Inferior parietal cortex (tissue), 1 donor: Measurements from ENCODE around the gene ZCCHC14.
"Not testable (repeated sequence)": the region's sequence is repeated elsewhere in the genome, so short reads cannot be mapped to it uniquely, and the experiment has no call there.

Experiments used
- DNase-seq: peaks from one replicate; pipeline ENCODE4 v3.0.0-alpha.2; 2016; ENCODE audit errors: extremely low spot score

ZCCHC14 gene

DNA sequence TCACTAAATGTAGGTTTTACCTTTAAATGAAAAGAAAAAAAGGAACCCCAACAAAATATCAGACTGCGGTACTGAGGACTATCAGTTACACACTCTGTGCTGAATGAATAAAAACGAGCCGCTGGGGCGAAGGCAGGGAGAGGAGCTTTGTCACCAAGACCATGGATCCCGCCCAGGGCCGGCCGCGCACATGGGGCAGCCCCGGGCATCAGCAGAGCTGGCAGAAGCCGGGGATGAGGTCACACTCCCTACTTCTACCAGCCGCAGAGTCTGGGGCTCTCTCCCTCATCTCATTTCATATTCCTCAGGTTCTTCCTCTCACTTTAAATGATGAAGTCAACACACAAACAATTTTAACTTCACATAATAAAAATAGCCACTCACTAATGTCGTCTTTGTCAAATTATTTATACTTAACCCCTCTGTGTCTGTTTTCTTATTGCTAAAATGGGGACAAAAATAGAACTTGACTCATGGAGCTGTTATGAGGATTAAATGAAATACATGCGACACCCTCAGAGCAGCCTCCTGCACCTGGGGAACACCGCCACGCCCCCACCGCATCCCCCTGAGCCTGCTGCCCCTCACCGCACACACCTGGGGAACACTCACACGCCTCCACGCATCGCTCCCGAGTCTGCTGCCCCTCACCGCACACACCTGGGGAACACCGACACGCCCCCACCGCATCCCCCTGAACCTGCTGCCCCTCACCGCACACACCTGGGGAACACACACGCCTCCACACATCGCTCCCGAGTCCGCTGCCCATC, 15.4 kb downstream of the ZCCHC14 start:
- DNase-seq, result not testable (repeated sequence)

DNA sequence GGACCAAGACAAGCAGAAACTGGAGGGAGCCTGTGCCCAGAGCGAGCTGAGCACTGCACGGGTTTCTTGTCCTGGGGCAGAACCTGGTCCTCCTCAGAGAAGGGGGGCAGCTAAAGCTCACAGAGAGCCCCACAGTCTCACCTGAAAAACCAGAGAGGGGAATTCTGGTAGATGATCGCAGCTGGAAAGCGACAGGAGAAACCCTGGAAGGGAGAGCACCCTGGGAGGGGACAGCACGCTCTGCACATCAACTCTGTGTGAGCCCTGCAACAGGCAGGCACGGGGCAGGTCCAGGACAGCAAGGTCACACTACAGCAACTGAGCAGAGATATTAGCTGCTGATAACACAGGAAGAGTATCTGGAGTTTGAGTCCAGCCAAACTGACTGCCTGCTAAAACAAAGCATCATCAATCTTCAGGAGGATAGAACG, 18.2 kb downstream of the ZCCHC14 start:
- DNase-seq, result no peak

DNA sequence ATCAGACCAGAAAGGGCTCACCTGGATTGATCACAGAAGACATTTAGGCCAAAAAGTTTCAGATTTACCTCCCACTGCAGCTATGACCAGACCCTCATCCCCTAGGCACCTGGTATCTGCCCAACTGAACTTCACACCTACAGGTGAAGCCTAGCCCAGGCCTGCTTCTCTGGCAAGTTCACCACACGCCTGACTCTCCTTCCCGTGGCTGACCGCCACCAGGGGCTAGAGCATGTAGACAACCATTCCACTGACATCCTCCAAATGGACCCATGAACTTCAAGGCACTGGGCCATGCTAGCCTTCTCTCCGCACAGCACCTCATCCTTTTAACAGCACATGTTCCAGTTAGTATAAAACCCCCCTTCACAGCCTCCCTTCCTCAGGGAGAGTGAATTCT, 18.8 kb downstream of the ZCCHC14 start:
- no peak for DNase-seq

DNA sequence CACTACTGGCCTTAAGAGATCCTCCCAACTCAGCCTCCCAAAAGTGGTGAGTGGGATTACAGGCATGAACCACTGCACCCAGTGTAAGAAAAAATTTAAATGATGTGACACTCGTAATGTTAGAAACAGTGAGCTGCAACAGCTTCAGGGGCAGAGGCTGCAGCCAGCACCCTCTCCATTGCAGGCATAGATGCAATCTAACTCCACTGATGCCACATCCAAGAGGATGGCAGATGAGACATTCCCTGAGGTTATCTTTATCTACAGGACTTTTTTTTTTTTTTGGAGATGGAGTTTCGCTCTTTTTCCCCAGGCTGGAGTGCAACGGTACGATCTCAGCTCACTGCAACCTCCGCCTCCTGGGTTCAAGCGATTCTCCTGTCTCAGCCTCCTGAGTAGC, 19.9 kb downstream of the ZCCHC14 start:
- DNase-seq, result no peak

DNA sequence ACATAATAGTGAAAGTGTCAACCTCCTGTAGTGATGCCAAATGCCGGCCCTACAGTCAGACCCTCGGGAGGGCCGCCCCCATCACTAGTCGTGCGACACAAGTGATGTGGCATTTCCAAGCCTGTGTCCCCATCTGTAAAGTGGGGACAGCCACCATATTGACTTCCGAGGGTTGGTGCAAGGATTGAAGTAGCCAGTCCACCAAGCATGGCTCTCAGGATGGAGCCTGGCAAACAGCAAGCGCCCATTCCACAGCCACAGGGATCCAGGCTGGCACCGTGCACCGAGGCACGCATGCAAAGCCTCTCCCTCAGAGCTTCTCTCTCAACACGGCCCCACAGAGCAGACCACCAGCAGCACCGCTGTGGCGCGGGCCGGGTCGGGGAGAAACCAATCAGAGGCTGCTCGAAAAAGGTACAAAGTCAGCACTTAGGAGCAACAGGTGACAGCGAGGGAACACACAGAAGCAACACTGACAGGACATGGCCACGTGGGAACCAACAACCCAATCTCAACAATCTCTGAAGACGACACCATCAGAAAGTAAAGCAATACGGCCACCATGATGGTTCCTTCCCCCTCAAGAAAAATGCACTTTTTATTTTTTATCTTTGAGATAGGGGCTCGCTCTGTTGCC, 20.6 kb downstream of the ZCCHC14 start:
- DNase-seq, result no peak

DNA sequence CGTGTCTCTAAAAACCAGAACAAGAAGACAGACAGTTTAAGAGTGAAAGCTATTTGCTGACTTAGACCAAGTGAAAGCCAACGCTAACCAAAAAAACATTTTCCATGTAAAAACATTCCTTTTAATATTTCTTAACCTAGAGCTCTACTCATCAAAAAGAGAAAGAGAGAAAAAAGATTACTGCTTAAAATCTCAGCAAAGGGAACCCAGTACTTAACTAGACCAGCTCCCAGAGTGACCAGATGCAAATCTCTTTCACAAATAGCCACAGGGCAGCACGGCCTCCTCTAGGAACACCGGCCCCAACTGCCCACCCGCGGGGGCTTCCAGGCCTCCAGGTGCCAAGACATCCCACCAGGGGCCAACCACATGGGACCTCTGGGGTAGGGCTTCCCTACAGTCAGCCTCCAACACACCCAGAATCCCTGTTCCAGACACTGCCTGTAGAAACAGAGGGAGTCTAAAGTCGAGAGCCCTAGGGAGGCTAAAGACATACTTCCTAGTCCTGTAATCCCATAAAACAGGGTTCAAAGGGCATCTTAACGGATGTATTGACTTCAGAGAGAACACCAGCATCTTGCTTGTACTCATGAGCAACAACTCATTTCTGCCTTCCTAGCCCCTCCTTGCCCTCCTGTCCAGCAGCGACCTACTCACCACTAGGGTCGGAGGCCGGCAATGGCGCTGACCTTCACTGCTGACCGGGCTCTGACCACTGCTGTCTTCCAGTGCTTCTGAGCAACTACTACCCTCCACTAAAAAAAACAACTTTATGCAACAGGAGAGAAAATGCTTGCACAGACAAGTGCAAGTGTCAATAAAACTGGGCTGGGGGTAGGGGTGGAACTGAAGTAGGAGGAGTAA, 21.3 kb downstream of the ZCCHC14 start:
- DNase-seq, result no peak

DNA sequence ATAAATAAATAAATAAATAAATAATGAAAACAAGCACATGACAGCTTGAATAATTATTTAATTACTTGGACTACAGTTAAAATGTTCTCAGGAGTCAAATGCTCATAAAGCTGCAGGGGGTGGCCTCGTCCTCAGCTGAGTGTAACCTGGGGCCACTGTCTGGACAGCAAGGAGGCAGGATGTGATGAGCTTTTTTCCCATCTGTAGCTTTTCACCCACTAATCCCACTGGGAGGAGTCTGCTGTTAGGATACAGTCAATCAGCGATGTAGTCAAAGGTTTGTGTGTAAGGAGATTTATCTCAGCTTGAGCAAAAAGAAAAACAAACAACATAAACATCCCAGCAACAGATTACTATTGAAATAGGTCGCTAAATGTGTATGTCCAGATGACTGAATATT, 22.5 kb downstream of the ZCCHC14 start:
- no peak for DNase-seq

DNA sequence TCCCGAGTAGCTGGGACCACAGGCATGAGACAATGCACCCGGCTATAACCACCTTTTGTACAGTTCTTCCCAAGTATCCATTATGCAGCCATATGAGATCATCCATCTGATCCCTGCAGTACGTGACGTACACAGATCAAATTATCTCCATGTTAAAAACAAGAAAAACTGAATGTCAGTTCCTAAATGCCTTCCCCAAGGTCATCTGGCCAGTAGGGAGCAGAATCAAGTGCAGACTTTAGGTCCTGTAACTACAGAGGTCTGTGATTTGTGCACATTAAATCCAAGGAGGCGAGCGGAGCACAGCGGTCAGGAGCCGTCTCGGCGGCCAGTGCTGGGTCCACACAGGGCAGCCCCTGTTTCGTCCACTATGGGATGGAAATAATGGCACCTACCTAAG, 23.7 kb downstream of the ZCCHC14 start:
- no peak for DNase-seq

DNA sequence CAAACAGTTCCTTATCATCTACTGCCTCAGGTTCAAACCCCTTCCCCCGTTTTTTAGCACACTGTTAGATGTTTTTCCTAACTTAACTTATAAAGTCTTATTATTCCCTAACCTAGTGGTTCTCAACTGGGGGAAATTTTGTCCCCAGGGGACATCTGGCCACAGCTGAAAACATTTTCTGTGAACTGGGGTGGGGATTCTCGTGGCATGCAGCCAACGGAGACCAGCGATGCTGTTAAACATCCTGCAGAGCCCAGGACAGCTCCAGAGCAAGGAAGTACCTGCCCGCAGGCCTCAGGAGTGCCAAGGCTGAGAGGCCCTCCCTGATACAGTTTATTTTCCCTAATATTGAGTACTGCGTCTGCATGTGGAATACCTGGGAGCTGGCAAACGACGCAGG, 24.3 kb downstream of the ZCCHC14 start:
- no peak for DNase-seq

DNA sequence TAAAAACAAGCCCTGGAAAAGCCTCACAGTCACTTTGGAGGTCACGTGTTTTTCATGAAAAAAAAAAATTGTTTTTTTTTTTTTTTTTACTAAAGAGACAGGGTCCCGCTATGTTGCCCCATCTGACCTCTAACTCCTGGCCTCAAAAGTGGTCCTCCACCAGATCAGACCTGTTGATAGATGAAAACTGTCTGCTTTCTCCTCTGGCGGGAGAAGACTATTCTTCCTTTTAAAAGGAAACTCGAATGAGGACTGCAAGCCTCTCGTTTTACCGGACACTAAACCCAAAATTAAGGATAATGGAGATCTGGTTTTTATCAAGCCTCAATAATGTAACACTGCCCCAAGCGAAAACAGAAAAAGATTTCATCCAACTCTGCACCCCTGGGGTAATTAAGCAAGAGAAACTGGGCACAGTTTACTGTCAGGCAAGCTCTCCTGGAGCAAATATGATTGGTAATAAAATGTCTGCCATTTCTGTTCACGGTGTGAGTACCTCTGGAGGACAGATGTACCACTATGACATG, 25.8 kb downstream of the ZCCHC14 start:
- DNase-seq, result no peak

DNA sequence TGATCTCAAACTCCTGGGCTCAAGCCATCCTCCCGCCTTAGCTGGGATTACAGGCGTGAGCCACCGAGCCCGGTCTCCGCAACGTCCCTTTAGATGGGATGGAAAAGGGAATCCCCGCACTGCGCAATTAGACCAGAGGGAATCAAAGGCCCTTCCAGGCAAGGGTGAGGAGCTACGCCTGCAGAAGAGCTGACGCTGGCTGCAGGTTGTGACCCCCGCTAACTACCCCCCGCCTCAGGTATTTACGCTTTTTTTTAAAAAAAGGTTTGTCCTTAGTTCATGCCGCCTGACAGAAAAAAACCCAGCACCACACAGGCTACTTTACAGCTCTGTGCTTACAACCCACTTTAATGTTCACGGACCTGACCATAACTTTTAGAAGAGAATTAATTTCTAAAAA, 26.9 kb downstream of the ZCCHC14 start:
- DNase-seq, result no peak

DNA sequence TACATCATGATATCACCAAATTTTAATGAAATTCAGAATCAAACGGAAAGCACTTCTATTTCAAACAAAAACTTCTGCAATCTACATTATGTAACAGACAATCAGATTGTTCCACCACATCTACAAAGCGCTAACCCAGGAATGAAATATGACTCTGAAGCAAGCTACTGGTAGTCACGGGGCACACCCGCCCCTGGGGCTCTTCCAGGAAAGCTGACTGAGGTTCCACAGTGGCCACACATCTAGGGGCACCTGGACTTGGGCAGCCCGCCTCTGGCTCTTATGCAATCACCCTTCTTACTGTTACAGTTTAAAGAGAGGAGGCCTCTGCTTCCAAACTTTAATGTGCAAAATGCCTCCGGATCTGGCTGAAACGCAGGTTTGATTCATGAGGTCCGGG, 27.5 kb downstream of the ZCCHC14 start:
- no peak for DNase-seq

DNA sequence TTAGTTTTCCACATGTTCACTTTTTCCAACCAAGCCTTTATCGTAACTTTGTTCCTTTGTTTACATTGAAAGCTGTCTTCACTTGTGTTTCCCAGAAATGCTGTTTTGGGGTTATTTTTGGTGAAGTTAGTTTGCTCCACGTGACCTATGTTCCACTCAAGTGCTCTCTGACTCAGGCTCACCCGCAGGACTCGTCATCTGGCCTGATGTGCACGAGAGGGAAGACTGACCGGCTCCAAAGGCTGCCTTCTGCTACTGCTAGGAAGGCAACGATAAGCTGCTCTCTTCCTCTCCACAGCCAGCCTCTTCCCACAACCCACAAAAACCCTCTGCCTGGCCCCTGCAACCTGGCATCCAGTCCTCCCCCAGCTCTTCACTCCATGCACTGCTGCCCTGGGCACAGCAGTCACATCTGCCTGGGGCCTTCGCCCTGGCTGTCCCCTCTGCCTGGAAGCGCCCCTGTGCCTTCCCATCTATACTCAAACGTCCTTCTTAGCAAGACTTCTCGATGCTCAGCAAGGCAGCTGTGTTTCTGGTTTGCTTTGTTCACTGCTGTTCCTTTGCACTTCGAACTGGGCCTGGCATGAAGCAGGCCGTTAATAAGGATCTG, 28.0 kb downstream of the ZCCHC14 start:
- DNase-seq, result peak; percentile 43

DNA sequence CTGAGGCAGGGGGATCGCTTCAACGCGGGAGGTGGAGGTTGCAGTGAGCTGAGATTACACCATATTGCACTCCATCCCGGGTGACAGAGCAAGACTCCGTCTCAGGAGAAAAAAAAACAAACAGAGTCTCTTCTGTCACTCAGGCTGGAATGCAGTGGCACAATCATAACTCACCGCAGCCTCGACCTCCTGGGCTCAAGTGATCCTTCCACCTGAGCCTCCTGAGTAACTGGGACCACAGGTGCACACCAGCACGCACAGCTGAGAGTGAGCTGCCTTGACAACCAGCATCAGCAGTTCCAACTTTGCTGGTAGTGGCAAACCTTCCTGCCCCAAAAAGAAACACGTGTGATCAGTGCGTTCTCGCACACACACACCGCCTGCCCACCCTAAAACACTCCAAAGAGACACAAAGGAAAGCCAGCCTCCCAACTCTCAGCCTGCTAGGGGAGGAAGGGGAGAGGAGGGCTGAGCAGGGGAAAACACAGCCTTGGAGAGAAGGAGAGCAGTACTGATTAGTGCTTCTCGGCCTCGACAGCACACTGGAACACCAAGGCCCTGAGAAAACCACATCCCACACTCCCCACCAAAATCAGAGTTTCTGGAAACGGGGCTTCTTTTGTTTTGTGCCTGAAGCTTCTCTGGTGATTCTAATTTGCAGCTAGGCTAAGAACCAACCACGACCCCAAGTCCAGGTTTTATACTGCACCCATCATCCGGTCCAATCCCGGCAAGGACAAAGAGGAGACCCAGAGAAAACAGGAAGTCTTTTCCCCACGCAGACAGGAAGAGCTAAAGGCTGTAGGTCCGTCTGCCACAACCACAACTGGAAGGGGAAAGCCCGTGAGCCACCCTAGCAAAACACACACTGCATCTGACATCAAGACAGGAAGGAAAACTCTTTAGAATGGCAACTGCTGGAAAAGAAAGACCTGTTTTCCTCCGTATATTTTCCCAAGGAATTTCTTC, 28.8 kb downstream of the ZCCHC14 start:
- no peak for DNase-seq

DNA sequence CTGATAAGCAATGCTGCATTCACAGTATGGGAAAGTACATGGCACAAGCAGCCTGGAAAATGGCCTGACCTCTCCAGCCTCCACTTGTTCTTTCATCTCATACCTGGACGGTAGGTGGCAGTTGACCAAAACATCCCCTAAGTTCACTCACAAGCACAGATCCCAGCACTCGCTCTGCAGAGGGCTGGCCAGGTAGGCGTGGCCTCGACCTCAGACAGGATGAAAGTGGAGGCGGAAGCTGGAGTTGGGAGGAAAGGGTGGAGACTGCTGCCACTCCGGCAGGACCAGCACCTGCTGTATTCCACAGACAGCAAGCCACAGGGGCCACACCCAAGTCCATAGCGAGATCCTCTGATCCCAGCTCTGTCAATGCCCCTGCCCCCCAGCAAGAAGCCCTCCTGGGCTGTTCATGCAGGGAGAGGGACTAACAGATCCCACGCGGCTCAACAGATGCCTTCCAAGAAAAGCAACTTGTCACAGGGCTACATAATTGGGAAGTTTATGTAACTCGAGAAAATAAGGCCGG, 31.3 kb downstream of the ZCCHC14 start:
- no peak for DNase-seq

DNA sequence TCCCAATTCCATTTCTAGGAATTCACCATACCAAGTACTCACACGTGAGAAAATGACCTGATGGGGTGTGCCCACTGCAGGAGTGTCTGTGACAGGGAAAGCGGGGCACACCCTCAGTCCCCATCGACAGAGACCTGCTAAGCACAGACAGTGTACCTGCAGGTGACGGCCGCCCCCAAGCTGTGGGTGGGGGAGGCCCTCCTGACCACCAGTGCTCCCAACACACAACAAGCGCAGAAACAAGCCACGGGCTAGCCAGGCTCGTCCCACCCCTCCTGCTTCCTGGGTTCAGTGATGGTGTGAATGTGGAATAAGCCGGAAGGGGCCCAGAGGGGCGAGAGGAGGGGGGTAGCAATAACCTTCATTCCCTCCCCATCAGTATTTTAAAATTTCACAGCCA, 31.9 kb downstream of the ZCCHC14 start:
- DNase-seq, result no peak

DNA sequence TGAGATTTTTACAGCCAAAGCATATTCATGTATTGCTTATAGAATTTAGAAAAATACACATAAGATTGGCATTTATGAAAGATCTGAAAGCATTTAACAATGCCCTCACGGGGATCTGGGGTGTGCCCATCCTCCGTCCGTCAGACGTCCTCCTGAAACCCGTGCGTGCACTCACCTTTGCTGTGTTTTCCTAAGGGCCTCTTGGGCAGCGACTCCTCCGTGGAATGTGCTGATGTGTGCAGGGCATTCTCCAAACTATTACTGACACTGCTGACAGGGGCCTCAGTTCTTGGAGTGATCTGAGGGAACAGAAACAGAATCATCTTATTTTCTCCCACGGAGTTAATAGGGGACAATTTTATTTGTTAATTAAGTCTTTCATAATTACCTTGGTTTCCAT, 33.0 kb downstream of the ZCCHC14 start:
- no peak for DNase-seq

DNA sequence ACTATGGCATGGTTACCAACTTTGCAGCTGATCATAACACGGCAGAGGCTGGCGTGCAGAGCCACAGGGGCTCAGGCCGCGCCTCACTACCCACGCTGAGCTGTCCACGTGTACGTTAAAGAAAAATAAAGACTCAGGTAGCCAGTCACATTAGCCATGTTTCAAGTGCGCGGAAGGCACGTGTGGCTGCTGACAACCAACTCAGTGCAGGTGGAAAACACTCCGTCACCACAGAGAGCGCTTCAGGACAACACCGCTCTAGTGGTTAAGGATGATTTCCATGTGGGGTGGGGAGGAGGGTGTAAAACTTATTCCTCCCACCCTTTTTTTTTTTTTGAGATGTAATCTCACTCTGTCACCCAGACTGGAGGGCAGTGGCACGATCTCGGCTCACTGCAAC, 33.8 kb downstream of the ZCCHC14 start:
- no peak for DNase-seq

DNA sequence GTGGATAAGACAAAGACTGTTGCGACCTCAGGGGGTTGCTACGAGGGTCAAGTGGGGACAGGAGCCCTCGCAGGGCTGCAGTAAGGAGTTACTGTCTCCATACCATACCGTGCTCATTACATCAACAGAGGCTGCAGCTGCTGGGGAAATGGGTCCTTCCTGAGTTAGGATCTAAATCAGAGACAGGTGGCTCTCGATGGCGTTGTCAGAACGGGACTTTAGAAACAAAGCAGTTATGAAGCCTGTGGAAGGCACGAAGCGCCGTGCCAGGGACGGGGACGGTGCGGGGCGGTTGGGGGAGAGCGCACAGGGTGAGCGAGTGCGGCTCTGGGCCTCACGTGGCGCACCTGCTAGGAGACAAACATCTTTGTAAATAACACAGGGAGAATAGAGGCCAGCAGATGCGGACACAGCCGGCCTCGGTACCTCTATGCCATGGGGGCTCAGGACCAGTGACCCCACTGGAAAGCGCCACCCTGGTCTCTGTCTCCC, 34.4 kb downstream of the ZCCHC14 start:
- no peak for DNase-seq

DNA sequence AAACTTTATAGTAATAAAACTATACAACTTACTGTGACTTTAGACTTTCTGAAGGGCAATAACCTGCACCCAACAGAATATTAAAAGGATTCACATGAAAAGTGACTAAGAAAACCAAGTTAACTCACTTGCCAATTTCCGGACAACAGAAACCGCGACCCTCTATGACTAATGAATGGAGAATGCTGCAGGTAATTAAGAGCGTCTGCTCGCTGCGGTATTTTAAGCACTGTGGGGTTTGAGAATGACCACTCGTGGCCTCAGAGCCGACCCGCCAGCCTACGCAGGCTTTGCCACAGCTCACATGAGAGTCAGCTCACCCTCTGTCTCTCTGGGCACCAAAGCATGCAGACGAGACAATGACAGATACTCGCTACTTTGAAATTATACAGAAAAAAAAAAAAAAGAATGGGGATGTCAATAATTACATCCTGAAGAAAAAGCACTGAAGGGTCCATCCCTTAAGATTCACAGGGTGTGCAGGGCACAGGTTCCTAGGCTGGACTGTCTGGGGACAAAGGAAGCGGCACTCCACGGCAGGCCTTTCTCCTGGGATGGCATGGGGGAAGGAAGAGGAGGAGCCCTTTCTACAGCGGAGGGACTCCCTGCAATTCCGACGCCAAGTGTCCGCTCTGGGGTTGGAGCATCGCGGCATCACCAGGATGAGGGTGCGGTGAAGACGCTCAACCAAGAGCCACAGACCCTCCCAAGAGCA, 35.0 kb downstream of the ZCCHC14 start:
- no peak for DNase-seq
